HCEC 1CT (cell line): ENCODE results near the gene SCFD2.

ENCODE experiments used
- DNase-seq: peaks from one replicate; pipeline ENCODE4 v3.0.0-alpha.2; 2017

Gene SCFD2

GRCh38 chr4:52869196-52869595 lies 496.7 kb downstream of the SCFD2 start:
- no peak for DNase-seq

DNA sequence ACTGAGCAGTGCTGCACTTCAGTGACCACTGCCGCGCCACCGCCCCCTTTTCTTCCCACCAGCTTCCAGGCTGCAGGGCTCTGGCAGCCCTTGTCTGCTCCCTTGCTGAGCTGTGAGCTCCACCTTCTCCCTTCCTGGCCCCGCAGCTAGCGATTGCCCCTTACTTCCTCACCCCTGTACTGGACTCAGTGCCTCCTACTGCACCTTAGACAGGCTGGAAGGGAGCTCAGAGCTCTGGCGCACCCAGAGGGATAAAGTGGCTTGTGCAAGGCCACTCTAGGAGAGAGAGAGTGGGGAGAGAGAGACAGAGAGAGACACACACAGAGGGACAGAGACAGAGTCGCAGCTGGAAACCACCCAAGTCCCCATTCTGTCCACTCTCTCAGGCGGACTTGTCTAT lies 497.7 kb downstream of the SCFD2 start:
- DNase-seq, result no peak

- DNase-seq, result no peak
Observed at GRCh38 chr4:52867163-52867562, 498.7 kb downstream of the SCFD2 start.

- DNase-seq, result no peak
Observed at GRCh38 chr4:52866734-52867133, 499.1 kb downstream of the SCFD2 start.

DNA sequence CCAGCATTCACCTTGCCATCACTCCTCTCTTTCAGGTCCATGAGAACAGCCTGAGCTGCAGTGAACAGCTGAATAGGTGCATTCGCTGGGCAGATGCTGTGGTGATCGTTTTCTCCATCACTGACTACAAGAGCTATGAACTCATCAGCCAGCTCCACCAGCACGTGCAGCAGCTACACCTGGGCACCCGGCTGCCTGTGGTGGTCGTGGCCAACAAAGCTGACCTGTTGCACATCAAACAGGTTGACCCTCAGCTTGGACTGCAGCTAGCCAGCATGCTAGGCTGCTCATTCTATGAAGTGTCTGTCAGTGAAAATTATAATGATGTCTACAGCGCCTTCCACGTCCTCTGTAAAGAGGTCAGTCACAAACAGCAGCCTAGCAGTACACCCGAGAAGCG lies 500.6 kb downstream of the SCFD2 start:
- DNase-seq, result no peak

DNA sequence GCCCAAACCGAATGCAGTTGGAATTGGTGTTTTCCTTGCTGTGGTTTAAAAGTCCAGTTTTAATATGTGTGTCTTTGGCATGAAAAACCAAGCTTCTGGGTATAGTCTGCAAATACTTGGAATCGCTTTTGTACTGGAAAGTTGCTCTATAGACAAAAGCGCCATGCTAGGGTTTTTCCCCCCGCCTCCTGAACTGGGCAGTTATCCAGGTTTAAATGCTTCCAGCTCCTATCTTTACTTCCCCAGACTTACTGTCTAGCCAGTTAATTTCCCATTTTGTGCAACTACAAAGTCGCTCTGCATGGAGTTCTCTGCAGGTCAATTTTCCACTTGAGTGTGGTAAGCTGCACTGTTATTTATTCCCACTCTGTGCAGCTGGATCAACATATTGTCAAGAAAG lies 501.1 kb downstream of the SCFD2 start:
- no peak for DNase-seq

GRCh38 chr4:52863324-52863723 lies 502.5 kb downstream of the SCFD2 start:
- DNase-seq, result no peak

GRCh38 chr4:52862639-52863161 lies 503.2 kb downstream of the SCFD2 start:
- no peak for DNase-seq

GRCh38 chr4:52861879-52862616 lies 503.8 kb downstream of the SCFD2 start, which contains the start of gene RASL11B:
Gene RASL11B (plus strand): TSS chr4:52862317. CDS start chr4:52862508, 191 bp downstream.
- peak; percentile 62 for DNase-seq

GRCh38 chr4:52861171-52861823 lies 504.6 kb downstream of the SCFD2 start:
- DNase-seq, result no peak

- no peak for DNase-seq
Observed at GRCh38 chr4:52860361-52860760, 505.5 kb downstream of the SCFD2 start.

GRCh38 chr4:52856801-52857200 lies 509.1 kb downstream of the SCFD2 start:
- DNase-seq, result no peak

- DNase-seq, result peak; percentile 73
Observed at GRCh38 chr4:52853351-52853750, 512.5 kb downstream of the SCFD2 start.

DNA sequence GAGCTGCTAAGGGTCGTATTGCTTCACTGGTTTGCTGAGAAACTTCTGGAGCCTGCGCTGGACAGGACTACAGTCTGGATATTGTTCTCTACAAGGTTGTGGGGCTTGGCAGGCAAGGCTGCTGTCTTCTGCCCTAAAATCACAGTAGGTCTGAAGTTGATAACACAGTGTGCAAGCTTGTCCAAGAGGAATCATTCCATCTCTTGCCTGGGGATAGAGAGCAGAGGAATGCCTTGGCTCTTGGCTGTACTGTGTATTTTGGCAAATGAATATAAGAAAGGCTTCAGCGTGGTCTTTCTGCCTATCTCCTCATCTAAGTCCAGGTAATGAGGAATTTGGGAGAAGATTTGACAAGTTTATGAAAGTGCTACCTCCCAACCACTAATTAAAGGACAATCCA lies 513.1 kb downstream of the SCFD2 start:
- DNase-seq, result no peak

GRCh38 chr4:52852041-52852440 lies 513.8 kb downstream of the SCFD2 start:
- no peak for DNase-seq

- DNase-seq, result no peak
Observed at GRCh38 chr4:52850406-52851124, 515.3 kb downstream of the SCFD2 start.

DNA sequence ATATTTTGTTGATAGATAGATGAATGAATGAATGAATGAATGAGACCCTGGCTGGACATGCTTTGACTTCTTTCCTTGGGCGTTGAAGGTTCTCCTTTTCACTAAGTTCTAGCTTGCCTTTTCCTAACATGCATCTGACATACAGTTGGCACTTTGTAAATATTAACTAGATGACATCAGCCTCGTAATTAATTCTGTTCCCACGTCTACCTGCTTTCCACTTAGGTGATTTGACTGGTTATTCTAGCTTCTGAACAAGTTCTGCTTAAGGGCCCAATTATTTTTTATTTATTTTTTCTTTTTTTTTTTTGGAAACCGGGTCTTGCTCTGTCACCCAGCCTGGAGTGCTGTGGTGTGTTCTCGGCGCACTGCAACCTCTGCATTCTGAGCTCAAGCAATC lies 517.6 kb downstream of the SCFD2 start:
- DNase-seq, result no peak

DNA sequence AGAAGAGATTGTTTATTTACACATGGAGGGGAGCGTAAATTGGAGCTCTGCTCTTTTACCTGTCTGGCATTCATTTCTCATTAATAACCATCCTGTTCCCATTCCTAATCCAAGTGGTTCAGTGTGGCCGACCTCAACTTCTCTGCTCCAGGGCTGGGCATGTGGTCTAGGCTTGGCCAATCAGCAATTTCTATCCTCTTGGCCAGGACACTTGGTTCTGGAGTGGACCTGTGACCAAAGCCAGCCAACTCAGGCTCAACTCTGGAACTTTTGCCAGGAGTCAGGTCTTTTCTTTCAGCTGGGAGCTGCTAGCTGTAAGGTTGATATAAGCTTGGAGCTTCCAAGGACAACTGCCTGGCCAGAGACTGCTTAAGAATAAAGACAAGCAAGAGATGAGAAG lies 519.4 kb downstream of the SCFD2 start:
- DNase-seq, result no peak

- DNase-seq, result no peak
Observed at GRCh38 chr4:52844596-52844995, 521.3 kb downstream of the SCFD2 start.

DNA sequence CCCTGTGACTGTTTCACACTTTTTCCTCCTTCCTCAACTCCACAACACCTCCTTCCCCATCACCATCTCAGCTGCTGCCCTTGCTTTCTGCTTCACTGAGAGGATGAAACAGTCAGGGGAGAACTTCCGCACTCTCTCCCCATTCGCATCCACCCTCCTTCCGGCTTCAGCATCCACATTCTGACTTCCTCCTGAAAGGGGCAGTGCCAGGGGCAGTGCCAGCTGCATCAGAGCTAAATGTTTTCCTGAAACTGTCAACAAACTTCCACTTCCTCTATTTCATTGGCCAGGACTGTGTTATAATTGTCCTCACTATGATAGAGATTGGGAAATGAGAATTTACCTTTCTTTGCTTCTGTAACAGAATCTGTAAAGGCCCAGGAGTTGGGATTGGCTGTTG lies 521.9 kb downstream of the SCFD2 start:
- DNase-seq, result no peak

- no peak for DNase-seq
Observed at GRCh38 chr4:52843351-52843750, 522.5 kb downstream of the SCFD2 start.

- no peak for DNase-seq
Observed at GRCh38 chr4:52842792-52843191, 523.1 kb downstream of the SCFD2 start.

- no peak for DNase-seq
Observed at GRCh38 chr4:52841682-52842456, 524.0 kb downstream of the SCFD2 start.
